ENCODE results near the gene LNP1.

- TF ChIP-seq, protein P1, sequence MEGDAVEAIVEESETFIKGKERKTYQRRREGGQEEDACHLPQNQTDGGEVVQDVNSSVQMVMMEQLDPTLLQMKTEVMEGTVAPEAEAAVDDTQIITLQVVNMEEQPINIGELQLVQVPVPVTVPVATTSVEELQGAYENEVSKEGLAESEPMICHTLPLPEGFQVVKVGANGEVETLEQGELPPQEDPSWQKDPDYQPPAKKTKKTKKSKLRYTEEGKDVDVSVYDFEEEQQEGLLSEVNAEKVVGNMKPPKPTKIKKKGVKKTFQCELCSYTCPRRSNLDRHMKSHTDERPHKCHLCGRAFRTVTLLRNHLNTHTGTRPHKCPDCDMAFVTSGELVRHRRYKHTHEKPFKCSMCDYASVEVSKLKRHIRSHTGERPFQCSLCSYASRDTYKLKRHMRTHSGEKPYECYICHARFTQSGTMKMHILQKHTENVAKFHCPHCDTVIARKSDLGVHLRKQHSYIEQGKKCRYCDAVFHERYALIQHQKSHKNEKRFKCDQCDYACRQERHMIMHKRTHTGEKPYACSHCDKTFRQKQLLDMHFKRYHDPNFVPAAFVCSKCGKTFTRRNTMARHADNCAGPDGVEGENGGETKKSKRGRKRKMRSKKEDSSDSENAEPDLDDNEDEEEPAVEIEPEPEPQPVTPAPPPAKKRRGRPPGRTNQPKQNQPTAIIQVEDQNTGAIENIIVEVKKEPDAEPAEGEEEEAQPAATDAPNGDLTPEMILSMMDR (IDR thresholded peaks at IDR 0.05; ENCODE audit: poor library complexity), result no peak
- TF ChIP-seq EZH2phosphoT487 (IDR thresholded peaks at IDR 0.05; ENCODE audit: low read depth, severe bottlenecking, unreplicated experiment), result no peak
- TF ChIP-seq EZH2 (IDR thresholded peaks at IDR 0.05; ENCODE audit: borderline replicate concordance), result no peak
Observed at GRCh38 chr3:100411091-100411982, 10.0 kb downstream of the LNP1 start.

Measured in hepatocyte (in vitro differentiated cells).